HG03135 (cell line): ENCODE results near the gene SMC4.

ENCODE experiments used
- ATAC-seq: cut with Tn5 transposase; IDR thresholded peaks from one replicate; pipeline ENCODE4 v1.9.1; 2021; ENCODE audit warnings: mild to moderate bottlenecking, moderate library complexity; ENCODE audit not compliant: unreplicated experiment

The SMC4 gene

GRCh38 chr3:160393346-160394008, 6.0 kb upstream of the SMC4 start:
- ATAC-seq: no peak

GRCh38 chr3:160394009-160394392, 5.4 kb upstream of the SMC4 start:
- no peak for ATAC-seq

GRCh38 chr3:160395297-160395696, 4.2 kb upstream of the SMC4 start:
- no peak for ATAC-seq

- peak; percentile 7 for ATAC-seq
These were observed 678 bp upstream of the SMC4 start for GRCh38 chr3:160398820-160399124.

- ATAC-seq: peak; percentile 3
These were observed 716 bp downstream of the SMC4 start for GRCh38 chr3:160400030-160400701.

GRCh38 chr3:160400702-160401150, 1.3 kb downstream of the SMC4 start:
- ATAC-seq: peak; percentile 12

GRCh38 chr3:160401291-160402095, 2.0 kb downstream of the SMC4 start:
- ATAC-seq: no peak

GRCh38 chr3:160402221-160403027, 3.0 kb downstream of the SMC4 start:
- ATAC-seq: no peak

GRCh38 chr3:160403028-160403545, 3.6 kb downstream of the SMC4 start:
- ATAC-seq: no peak

GRCh38 chr3:160403796-160404470, 4.5 kb downstream of the SMC4 start:
- no peak for ATAC-seq

- ATAC-seq: no peak
These were observed 10.6 kb downstream of the SMC4 start for GRCh38 chr3:160409812-160410610.

- no peak for ATAC-seq
These were observed 13.0 kb downstream of the SMC4 start for GRCh38 chr3:160412477-160412876.

- peak; percentile 71 for ATAC-seq
These were observed 14.3 kb downstream of the SMC4 start for GRCh38 chr3:160413613-160414248.

GRCh38 chr3:160417311-160417710, 17.9 kb downstream of the SMC4 start:
- no peak for ATAC-seq

- ATAC-seq: no peak
These were observed 28.5 kb downstream of the SMC4 start for GRCh38 chr3:160427832-160428424.

GRCh38 chr3:160434071-160434470, 34.6 kb downstream of the SMC4 start:
- ATAC-seq: no peak

- ATAC-seq: no peak
These were observed 35.6 kb downstream of the SMC4 start for GRCh38 chr3:160435095-160435494.

GRCh38 chr3:160435747-160436146, 36.3 kb downstream of the SMC4 start:
- no peak for ATAC-seq

GRCh38 chr3:160437083-160437455, 37.6 kb downstream of the SMC4 start:
- ATAC-seq: no peak
